GM19238 (cell line): ENCODE measurements around the gene GLT1D1.
"Not testable (repeated sequence)": the region's sequence is repeated elsewhere in the genome, so short reads cannot be mapped to it uniquely, and the experiment has no call there.

Experiments used
- DNase-seq: peaks from one replicate; pipeline ENCODE4 v3.0.0; 2011; ENCODE audit warnings: low spot score; ENCODE audit not compliant: insufficient read length

Gene GLT1D1

GRCh38 chr12:128852885-128853599, at the start of gene GLT1D1:
Gene GLT1D1 (plus strand): TSS chr12:128853478. CDS start chr12:128853582, 104 bp downstream.
- DNase-seq: no peak

GRCh38 chr12:128803788-128804187, 49.5 kb upstream of the GLT1D1 start:
- no peak for DNase-seq

- no peak for DNase-seq
Measured at GRCh38 chr12:128804762-128805161, 48.5 kb upstream of the GLT1D1 start.

- DNase-seq: not testable (repeated sequence)
Measured at GRCh38 chr12:128805406-128805805, 47.9 kb upstream of the GLT1D1 start.

- no peak for DNase-seq
Measured at GRCh38 chr12:128806573-128806972, 46.7 kb upstream of the GLT1D1 start.

- no peak for DNase-seq
Measured at GRCh38 chr12:128807161-128807724, 46.0 kb upstream of the GLT1D1 start.

GRCh38 chr12:128808651-128809050, 44.6 kb upstream of the GLT1D1 start:
- DNase-seq: no peak

GRCh38 chr12:128810182-128811127, 42.8 kb upstream of the GLT1D1 start:
- no peak for DNase-seq

GRCh38 chr12:128811806-128812205, 41.5 kb upstream of the GLT1D1 start:
- no peak for DNase-seq

- no peak for DNase-seq
Measured at GRCh38 chr12:128813392-128813791, 39.9 kb upstream of the GLT1D1 start.

GRCh38 chr12:128813883-128814282, 39.4 kb upstream of the GLT1D1 start:
- DNase-seq: no peak

GRCh38 chr12:128814411-128815261, 38.6 kb upstream of the GLT1D1 start:
- no peak for DNase-seq

GRCh38 chr12:128815779-128816642, 37.3 kb upstream of the GLT1D1 start:
- no peak for DNase-seq

GRCh38 chr12:128816643-128816920, 36.7 kb upstream of the GLT1D1 start:
- DNase-seq: no peak

- DNase-seq: no peak
Measured at GRCh38 chr12:128817111-128818015, 35.9 kb upstream of the GLT1D1 start.

- DNase-seq: no peak
Measured at GRCh38 chr12:128818065-128819022, 34.9 kb upstream of the GLT1D1 start.

GRCh38 chr12:128819293-128820144, 33.8 kb upstream of the GLT1D1 start:
- no peak for DNase-seq
